ENCODE results near the gene MAMSTR.
A peak's percentile ranks its signal among the peaks of the same experiment; 100 is the strongest.

- peak; percentile 80 to 93 (median 89) for TF ChIP-seq CTCF (IDR thresholded peaks at IDR 0.05 in 4 of 5, conservative IDR thresholded peaks at IDR 0.05 in 1 of 5)
- no peak for TF ChIP-seq POLR2A (IDR thresholded peaks at IDR 0.05)
Measured at GRCh38 chr19:48674921-48675824, 44.4 kb downstream of the MAMSTR start.

All from gastrocnemius medialis (tissue), 4 donors.